Left lobe of liver (tissue), 2 donors: ENCODE measurements around the gene MOCS1. TPM values are rescaled to one million over a fixed set of nuclear protein-coding genes. Genes with fewer than 3 reads are reported as not detected.
A peak's percentile ranks its signal among the peaks of the same experiment; 100 is the strongest.

Experiments used
- ATAC-seq: fragments of 200-7000 bp; cut with Tn5 transposase; one replicate; pipeline ENCODE4 v1.9.1; 2020; ENCODE audit warnings: mild to moderate bottlenecking, moderate library complexity
- DNase-seq: peaks from one replicate; pipeline ENCODE4 v3.0.0-alpha.2; 2020; ENCODE audit warnings: low spot score
- total RNA-seq: library from RNA; stranded (reverse); gene quantifications from one replicate; pipeline ENCODE4 v1.2.1, GENCODE V29; 2021
- donor health status: DM: no; HTN: no; CAD: no; lungs with moderate emphysema.
- donor health status: DM: no; HTN: yes; CAD: no.

Gene MOCS1
- total RNA-seq, 1 donor from 2014 or later = 29.0 TPM

GRCh38 chr6:39950125-39950720 is 16.0 kb upstream of the MOCS1 start:
- ATAC-seq = no peak
- no peak for DNase-seq

- DNase-seq = no peak
- peak; percentile 87 for ATAC-seq
Measured at GRCh38 chr6:39948199-39948791, 14.0 kb upstream of the MOCS1 start.

- ATAC-seq (peak; percentile 58), DNase-seq (no peak)
Measured at GRCh38 chr6:39947611-39948068, 13.4 kb upstream of the MOCS1 start.

GRCh38 chr6:39945626-39946025 is 11.4 kb upstream of the MOCS1 start:
- DNase-seq (no peak), ATAC-seq (no peak)

- ATAC-seq (no peak), DNase-seq (no peak)
Measured at GRCh38 chr6:39942903-39943580, 8.8 kb upstream of the MOCS1 start.

GRCh38 chr6:39941820-39942219 is 7.6 kb upstream of the MOCS1 start:
- no peak for ATAC-seq
- no peak for DNase-seq

- DNase-seq (no peak), ATAC-seq (no peak)
Measured at GRCh38 chr6:39941138-39941537, 6.9 kb upstream of the MOCS1 start.

- ATAC-seq (peak; percentile 75), DNase-seq (peak; percentile 88)
Measured at GRCh38 chr6:39938773-39939654, 4.8 kb upstream of the MOCS1 start.

- ATAC-seq (no peak), DNase-seq (no peak)
Measured at GRCh38 chr6:39937686-39938333, 3.5 kb upstream of the MOCS1 start.

GRCh38 chr6:39936857-39937256 is 2.6 kb upstream of the MOCS1 start:
- DNase-seq (no peak), ATAC-seq (no peak)

- no peak for ATAC-seq
- DNase-seq = no peak
Measured at GRCh38 chr6:39935241-39935640, 979 bp upstream of the MOCS1 start.

- ATAC-seq (peak; percentile 39), DNase-seq (no peak)
Measured at GRCh38 chr6:39933669-39934130, 562 bp downstream of the MOCS1 start.

- DNase-seq = no peak
- no peak for ATAC-seq
Measured at GRCh38 chr6:39932386-39932910, 1.8 kb downstream of the MOCS1 start.

GRCh38 chr6:39931607-39932006 is 2.7 kb downstream of the MOCS1 start:
- DNase-seq = no peak
- no peak for ATAC-seq

- ATAC-seq (no peak), DNase-seq (no peak)
Measured at GRCh38 chr6:39930540-39930939, 3.7 kb downstream of the MOCS1 start.

GRCh38 chr6:39929733-39930461 is 4.4 kb downstream of the MOCS1 start:
- DNase-seq = no peak
- ATAC-seq = no peak

- ATAC-seq = no peak
- DNase-seq = no peak
Measured at GRCh38 chr6:39929039-39929732, 5.1 kb downstream of the MOCS1 start.

GRCh38 chr6:39927159-39927558 is 7.1 kb downstream of the MOCS1 start:
- no peak for DNase-seq
- no peak for ATAC-seq

- ATAC-seq (no peak), DNase-seq (no peak)
Measured at GRCh38 chr6:39926668-39927067, 7.6 kb downstream of the MOCS1 start.
